BJ (cell line): Measurements from ENCODE around the gene PFDN2. TPM values are rescaled to one million over a fixed set of nuclear protein-coding genes. Genes with fewer than 3 reads are reported as not detected.

Source experiments
- CTCF ChIA-PET: fragments of 350-600 bp; formaldehyde crosslinking; extraction: SDS; loops from one replicate; lab custom pipeline; 2021; ENCODE audit warnings: antibody characterized with exemption, inconsistent platforms; lab: Yijun Ruan, JAX
- POLR2A ChIA-PET: fragments of 300-600 bp; sonication (Branson Sonifier 250); formaldehyde crosslinking; extraction: SDS; loops from one replicate; lab custom pipeline; 2021; ENCODE audit warnings: antibody characterized with exemption; lab: Charles Lee
- DNase-seq: peaks from one replicate; pipeline ENCODE4 v3.0.0-alpha.2; 2011; ENCODE audit warnings: low read depth
- H3K27me3 ChIP-seq: 2 replicates; pipeline ENCODE4 v1.6.0; 2011; ENCODE audit warnings: low read length; ENCODE audit not compliant: control insufficient read depth, insufficient read depth
- H3K36me3 ChIP-seq: 2 replicates; pipeline ENCODE4 v1.5.1; 2011; ENCODE audit warnings: low read length; ENCODE audit not compliant: control insufficient read depth, insufficient read depth
- H3K4me3 ChIP-seq: 2 replicates; pipeline ENCODE4 v1.5.1; 2011; ENCODE audit warnings: low read depth, mild to moderate bottlenecking, control low read depth, low read length
- CTCF ChIP-seq: IDR thresholded peaks from 2 replicates; pipeline ENCODE4 v1.5.1; 2011; ENCODE audit warnings: low read depth, mild to moderate bottlenecking, control low read depth, inconsistent platforms, low read length, moderate library complexity; ENCODE audit not compliant: insufficient read depth
- polyA plus RNA-seq: library from polyadenylated mRNA; depleted of rRNA; stranded (reverse); fragments of >200 nt; gene quantifications from 2 replicates; pipeline ENCODE4 v1.2.3, GENCODE V29; 2011

PFDN2 gene
- polyA plus RNA-seq, 1 experiment: 32.9 TPM

DNA sequence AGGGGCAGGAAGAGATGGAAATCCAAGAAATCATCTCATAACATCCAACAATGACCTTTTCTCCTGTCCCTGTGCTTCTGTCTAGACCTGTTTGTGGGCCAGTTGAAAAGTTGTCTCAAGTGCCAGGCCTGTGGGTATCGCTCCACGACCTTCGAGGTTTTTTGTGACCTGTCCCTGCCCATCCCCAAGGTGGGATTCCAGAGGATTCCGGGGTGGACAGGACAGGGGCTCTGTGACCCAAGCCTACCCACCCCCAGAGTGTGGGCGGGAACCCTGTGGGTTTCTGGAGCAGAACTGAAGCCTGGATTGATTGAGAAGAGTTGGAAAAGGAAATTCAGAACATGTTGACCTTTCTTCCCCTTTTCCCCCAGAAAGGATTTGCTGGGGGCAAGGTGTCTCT, 46.0 kb upstream of the PFDN2 start:
- TF ChIP-seq CTCF: no peak
- peaks cover 9% of the 10 kb centered on the region for H3K36me3 ChIP-seq
- ChIA-PET CTCF (no interaction called here), POLR2A (no interaction called here)
- no peak for DNase-seq
- H3K27me3 ChIP-seq: no peaks in the 10 kb centered on the region
- no peak overlapping the region for H3K4me3 ChIP-seq

DNA sequence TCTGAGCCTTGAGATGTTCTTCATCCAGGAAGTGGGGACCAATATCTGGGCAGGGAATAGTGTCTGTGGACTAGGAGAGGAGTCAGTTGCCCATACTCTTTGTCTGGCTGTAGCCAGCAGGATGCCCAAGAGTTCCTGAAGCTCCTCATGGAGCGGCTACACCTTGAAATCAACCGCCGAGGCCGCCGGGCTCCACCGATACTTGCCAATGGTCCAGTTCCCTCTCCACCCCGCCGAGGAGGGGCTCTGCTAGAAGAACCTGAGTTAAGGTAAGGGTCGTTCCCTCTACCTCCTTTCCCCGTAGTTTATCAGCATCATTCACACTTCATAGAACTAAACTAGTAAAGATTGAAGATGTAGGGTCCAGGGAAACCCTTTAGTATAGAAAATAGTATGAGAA, 45.0 kb upstream of the PFDN2 start:
- POLR2A ChIA-PET: no interaction called here

GRCh38 chr1:161162052-161162451, 44.2 kb upstream of the PFDN2 start:
- Histone ChIP-seq H3K27me3 (no peaks in the 10 kb centered on the region), H3K36me3 (peaks cover 12% of the 10 kb centered on the region), H3K4me3 (no peak overlapping the region)
- ChIA-PET POLR2A (no interaction called here), CTCF (no interaction called here)
- no peak for DNase-seq
- TF ChIP-seq CTCF: no peak

More for the DNA sequence above, 45.0 kb upstream of the PFDN2 start:
- H3K36me3 ChIP-seq: peaks cover 12% of the 10 kb centered on the region
- no peak overlapping the region for H3K4me3 ChIP-seq
- H3K27me3 ChIP-seq: no peaks in the 10 kb centered on the region
- no peak for DNase-seq
- TF ChIP-seq CTCF: no peak
- CTCF ChIA-PET: interaction anchor here (0.5 kb wide), 1 partner anchor 10 kb away, joined by 3 read pairs; no protein-coding TSS in a partner anchor

DNA sequence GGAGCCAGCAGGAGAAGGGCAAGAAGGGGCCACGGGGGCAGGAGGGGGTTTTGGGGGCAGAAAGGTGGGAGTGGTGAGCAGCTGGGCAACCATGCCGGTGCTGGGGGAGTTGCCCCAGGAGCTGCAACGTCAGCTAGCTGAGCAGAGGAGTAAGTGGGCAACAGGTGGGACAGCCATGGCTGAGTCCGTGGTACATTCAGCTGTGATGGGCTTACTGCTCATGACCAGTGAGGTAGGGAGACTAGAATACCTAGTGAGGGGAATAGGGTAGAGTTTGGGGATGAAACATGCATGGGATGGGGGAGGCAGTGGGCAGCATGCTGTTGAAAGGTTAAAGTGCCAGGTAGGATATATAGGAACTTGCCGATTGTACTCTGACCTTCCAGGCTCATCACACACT, 43.8 kb upstream of the PFDN2 start:
- H3K36me3 ChIP-seq: peaks cover 15% of the 10 kb centered on the region
- ChIA-PET CTCF (no interaction called here), POLR2A (no interaction called here)
- no peak for DNase-seq
- TF ChIP-seq CTCF: no peak
- no peaks in the 10 kb centered on the region for H3K27me3 ChIP-seq
- H3K4me3 ChIP-seq: no peak overlapping the region

GRCh38 chr1:161160671-161161145, 42.9 kb upstream of the PFDN2 start:
- CTCF ChIA-PET: no interaction called here
- no peak for DNase-seq
- H3K4me3 ChIP-seq: no peak overlapping the region
- peaks cover 15% of the 10 kb centered on the region for H3K36me3 ChIP-seq
- no peaks in the 10 kb centered on the region for H3K27me3 ChIP-seq
- no peak for TF ChIP-seq CTCF
- POLR2A ChIA-PET: no interaction called here
